GM23338 (cell line): ENCODE measurements around the gene OSBPL6. TPM values are rescaled to one million over a fixed set of nuclear protein-coding genes. Genes with fewer than 3 reads are reported as not detected.
A peak's percentile ranks its signal among the peaks of the same experiment; 100 is the strongest.

Experiments
- ATAC-seq: fragments of 200-7000 bp; cut with Tn5 transposase; 3 replicates; pipeline ENCODE4 v1.9.1; 2020
- DNase-seq: peaks from one replicate; pipeline ENCODE4 v3.0.0-alpha.2; 2015; ENCODE audit warnings: low spot score
- H2AFZ ChIP-seq: fragments of 200-600 bp; sonication (generic); 2 replicates; pipeline ENCODE4 v1.8.0; 2016; ENCODE audit warnings: antibody characterized with exemption, mild to moderate bottlenecking, moderate library complexity
- H3F3A ChIP-seq: fragments of 200-600 bp; sonication (generic); replicated peaks from 2 replicates; pipeline ENCODE4 v1.8.0; 2017; ENCODE audit warnings: antibody characterized with exemption, mixed run types, low read depth
- H3K27ac ChIP-seq: fragments of 200-600 bp; sonication (generic); 2 replicates; pipeline ENCODE4 v1.6.1; 2016; ENCODE audit warnings: low read depth
- H3K27me3 ChIP-seq: fragments of 200-600 bp; sonication (generic); 2 replicates; pipeline ENCODE4 v1.8.0; 2016; ENCODE audit warnings: mild to moderate bottlenecking, mixed run types, moderate library complexity; ENCODE audit not compliant: insufficient read depth
- H3K36me3 ChIP-seq: fragments of 200-600 bp; sonication (generic); 2 replicates; pipeline ENCODE4 v1.8.0; 2016; ENCODE audit warnings: mild to moderate bottlenecking; ENCODE audit not compliant: insufficient read depth
- H3K4me1 ChIP-seq: fragments of 200-600 bp; sonication (generic); 2 replicates; pipeline ENCODE4 v1.8.0; 2016; ENCODE audit warnings: mild to moderate bottlenecking, moderate library complexity; ENCODE audit not compliant: insufficient read depth
- H3K4me2 ChIP-seq: fragments of 200-600 bp; sonication (generic); 2 replicates; pipeline ENCODE4 v1.7.1; 2017; ENCODE audit warnings: mixed run types
- H3K4me3 ChIP-seq: fragments of 200-600 bp; sonication (generic); 2 replicates; pipeline ENCODE4 v1.6.1; 2016; ENCODE audit warnings: mixed run types
- H3K79me2 ChIP-seq: fragments of 200-600 bp; sonication (generic); replicated peaks from 2 replicates; pipeline ENCODE4 v1.8.0; 2017; ENCODE audit warnings: mild to moderate bottlenecking; ENCODE audit not compliant: insufficient read depth
- H3K9me2 ChIP-seq: fragments of 200-600 bp; sonication (generic); 2 replicates; pipeline ENCODE4 v1.8.0; 2017; ENCODE audit not compliant: insufficient read depth
- H4K20me1 ChIP-seq: fragments of 200-600 bp; sonication (generic); replicated peaks from 2 replicates; pipeline ENCODE4 v1.8.0; 2017; ENCODE audit warnings: mild to moderate bottlenecking; ENCODE audit not compliant: insufficient read depth
- H3K27ac Mint-ChIP-seq: 2 replicates; pipeline ENCODE4 v1.8.0; 2020; ENCODE audit warnings: inconsistent platforms, mild to moderate bottlenecking, moderate library complexity, mixed read lengths
- H3K27me3 Mint-ChIP-seq: 3 replicates; pipeline ENCODE4 v1.8.0; 2022; ENCODE audit warnings: low read depth, mild to moderate bottlenecking, moderate library complexity, mixed read lengths, inconsistent platforms; ENCODE audit not compliant: insufficient read depth, poor library complexity
- H3K36me3 Mint-ChIP-seq: 3 replicates; pipeline ENCODE4 v1.8.0; 2021; ENCODE audit warnings: low read depth, mild to moderate bottlenecking, inconsistent platforms, moderate library complexity, mixed read lengths
- H3K4me1 Mint-ChIP-seq: 3 replicates; pipeline ENCODE4 v1.8.0; 2020; ENCODE audit warnings: mild to moderate bottlenecking, inconsistent platforms, mixed read lengths
- H3K4me3 Mint-ChIP-seq: 3 replicates; pipeline ENCODE4 v1.8.0; 2021; ENCODE audit warnings: moderate library complexity, mild to moderate bottlenecking, inconsistent platforms, mixed read lengths
- H3K9me3 Mint-ChIP-seq: 3 replicates; pipeline ENCODE4 v1.8.0; 2020; ENCODE audit warnings: moderate library complexity, mild to moderate bottlenecking, inconsistent platforms, mixed read lengths
- CTCF ChIP-seq, 2 experiments: fragments of 200-600 bp in 1 of 2; sonication (generic) in 1 of 2; conservative IDR thresholded peaks; 2 replicates each; pipeline versions ENCODE4 v1.5.1 to v1.6.1; 2016 to 2017; ENCODE audit warnings: antibody characterized with exemption in 2 of 2, low read depth in 2 of 2, mild to moderate bottlenecking in 2 of 2, moderate library complexity in 1 of 2
- EZH2 ChIP-seq: fragments of 200-600 bp; sonication (generic); IDR thresholded peaks from one replicate; pipeline ENCODE4 v1.8.0; 2017; ENCODE audit warnings: antibody characterized with exemption, mild to moderate bottlenecking, low read depth; ENCODE audit not compliant: unreplicated experiment
- EZH2phosphoT487 ChIP-seq: fragments of 200-600 bp; sonication (generic); IDR thresholded peaks from one replicate; pipeline ENCODE4 v1.8.1; 2018; ENCODE audit warnings: antibody characterized with exemption; ENCODE audit not compliant: unreplicated experiment
- NANOG ChIP-seq: IDR thresholded peaks from 2 replicates; pipeline ENCODE4 v1.6.1; 2016; ENCODE audit warnings: antibody characterized with exemption, borderline replicate concordance
- POLR2AphosphoS5 ChIP-seq: IDR thresholded peaks from 2 replicates; pipeline ENCODE4 v1.6.1; 2016; ENCODE audit warnings: antibody characterized with exemption, low read depth
- REST ChIP-seq: IDR thresholded peaks from one replicate; pipeline ENCODE4 v1.6.1; 2018; ENCODE audit warnings: antibody characterized with exemption; ENCODE audit not compliant: unreplicated experiment
- ZNF462 ChIP-seq: fragments of 250-450 bp; sonication (Bioruptor Pico); IDR thresholded peaks from 2 replicates; pipeline ENCODE4 v1.5.0; 2020; ENCODE audit warnings: mild to moderate bottlenecking, moderate library complexity
- polyA plus RNA-seq: library from polyadenylated mRNA; unstranded; fragments of >200 nt; fragmentation: Nextera tagmentation; extraction: Ambion mirVana; gene quantifications from 2 replicates; pipeline ENCODE4 v1.2.1, GENCODE V29; 2016
- total RNA-seq: library from RNA; depleted of rRNA; stranded (reverse); fragments of >200 nt; shearing (Covaris generic); gene quantifications from 2 replicates; pipeline ENCODE4 v1.2.3, GENCODE V29; 2014

The OSBPL6 gene
- total and polyA plus RNA-seq, 2 experiments from 2014 or later = 6.0 to 8.5 TPM

- ATAC-seq (no peak), DNase-seq (no peak)
- no peaks in the 10 kb centered on the region for H3K9me2 ChIP-seq
- peak overlapping the region; percentile 83 for H3K4me2 ChIP-seq
- Mint-ChIP-seq H3K4me1 (peaks cover 23% of the 10 kb centered on the region), H3K36me3 (no peaks in the 10 kb centered on the region), H3K27ac (no peak overlapping the region), H3K4me3 (peak overlapping the region; percentile 79), H3K9me3 (no peaks in the 10 kb centered on the region), H3K27me3 (peaks cover 32% of the 10 kb centered on the region)
- H3K79me2 ChIP-seq = no peaks in the 10 kb centered on the region; the same call in 1 of the 2 replicates
- peaks cover 61% of the 10 kb centered on the region for H3K27me3 ChIP-seq
- peaks cover 5% of the 10 kb centered on the region; the same call in 1 of the 2 replicates for H3F3A ChIP-seq
- peaks cover 24% of the 10 kb centered on the region for H3K4me1 ChIP-seq
- H3K36me3 ChIP-seq = no peaks in the 10 kb centered on the region
- TF ChIP-seq EZH2 (peak; percentile 19), CTCF (conservative IDR thresholded peaks at IDR 0.05; ENCODE audit: low read depth in 2 of 2) (no peak)
- no peak overlapping the region for H3K27ac ChIP-seq
- peak overlapping the region; percentile 98 for H2AFZ ChIP-seq
- peak overlapping the region; percentile 91 for H3K4me3 ChIP-seq
- peaks cover 17% of the 10 kb centered on the region for H4K20me1 ChIP-seq
These were observed 853 bp upstream of the OSBPL6 start for GRCh38 chr2:178193496-178193822.

- Mint-ChIP-seq H3K9me3 (no peaks in the 10 kb centered on the region), H3K36me3 (no peaks in the 10 kb centered on the region), H3K4me1 (peaks cover 26% of the 10 kb centered on the region), H3K27ac (no peak overlapping the region), H3K27me3 (peaks cover 32% of the 10 kb centered on the region), H3K4me3 (peak overlapping the region; percentile 83)
- peak overlapping the region; percentile 98 for H2AFZ ChIP-seq
- peak overlapping the region; percentile 91 for H3K4me3 ChIP-seq
- DNase-seq (peak; percentile 74), ATAC-seq (peak; percentile 50)
- H4K20me1 ChIP-seq = peaks cover 17% of the 10 kb centered on the region
- peak overlapping the region; percentile 83 for H3K4me2 ChIP-seq
- no peaks in the 10 kb centered on the region; the same call in 1 of the 2 replicates for H3K79me2 ChIP-seq
- peaks cover 24% of the 10 kb centered on the region for H3K4me1 ChIP-seq
- H3K36me3 ChIP-seq = no peaks in the 10 kb centered on the region
- no peak overlapping the region for H3K27ac ChIP-seq
- peaks cover 5% of the 10 kb centered on the region; the same call in 1 of the 2 replicates for H3F3A ChIP-seq
- H3K27me3 ChIP-seq = peaks cover 61% of the 10 kb centered on the region
- H3K9me2 ChIP-seq = no peaks in the 10 kb centered on the region
- TF ChIP-seq NANOG (no peak), REST (no peak), EZH2phosphoT487 (no peak), POLR2AphosphoS5 (no peak), ZNF462 (CRISPR knock-in tag) (no peak)
These were observed 483 bp downstream of the OSBPL6 start for GRCh38 chr2:178194600-178195389.
